Fibroblast of skin of right biceps (primary cell): ENCODE data around the gene GREB1L.
A peak's percentile ranks its signal among the peaks of the same experiment; 100 is the strongest.

Experiments used
- DNase-seq: peaks from one replicate; pipeline ENCODE4 v3.0.0-alpha.2; 2013

Gene GREB1L

DNA sequence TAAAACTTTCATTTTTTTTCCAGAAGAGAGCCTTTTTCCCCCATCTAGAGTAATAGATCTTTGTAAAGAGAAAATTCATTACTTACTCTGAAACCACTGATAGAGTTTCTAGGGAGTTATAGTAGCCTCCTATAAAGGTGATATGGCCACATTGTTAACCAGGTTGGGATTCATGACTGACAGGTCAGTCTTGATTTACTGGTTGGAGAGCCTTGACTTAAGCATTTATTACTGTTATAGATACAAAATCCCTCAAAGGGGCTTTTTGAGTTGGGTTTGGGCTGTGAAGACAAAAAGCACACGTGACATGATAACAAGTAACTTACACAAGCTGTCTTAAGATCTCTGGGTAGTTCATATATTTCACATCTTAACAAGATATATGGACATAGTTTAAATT is 141.0 kb downstream of the GREB1L start:
- DNase-seq = no peak

DNA sequence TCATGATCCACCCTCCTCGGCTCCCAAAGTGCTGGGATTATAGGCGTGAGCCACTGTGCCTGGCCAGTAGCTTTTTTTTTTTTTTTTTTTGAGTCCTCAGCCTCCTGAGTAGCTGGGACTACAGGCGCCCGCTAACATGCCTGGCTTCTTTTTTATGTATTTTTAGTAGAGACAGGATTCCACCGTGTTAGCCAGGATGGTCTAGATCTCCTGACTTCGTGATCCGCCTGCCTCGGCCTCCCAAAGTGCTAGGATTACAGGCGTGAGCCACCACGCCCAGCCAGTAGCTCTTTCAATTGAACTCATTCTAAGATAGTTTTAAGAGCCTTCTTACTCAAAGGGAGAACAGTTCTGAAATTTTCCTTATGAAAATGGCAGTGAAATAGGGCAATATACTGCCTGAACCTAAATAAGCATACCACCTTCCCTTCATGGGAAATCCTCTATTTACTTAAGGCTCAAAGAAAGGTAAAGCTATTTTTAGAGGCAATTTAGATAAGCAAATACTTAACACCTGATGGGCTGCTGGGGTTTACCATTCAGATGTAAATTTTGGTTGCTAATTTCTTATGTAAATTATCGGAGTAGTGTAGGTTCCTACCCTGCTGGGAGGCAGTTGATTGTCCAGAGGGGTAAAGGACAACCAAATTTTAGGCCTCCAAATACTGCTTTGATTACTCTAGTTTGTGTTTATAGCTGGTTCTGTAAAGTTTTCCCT is 144.7 kb downstream of the GREB1L start:
- DNase-seq = no peak

DNA sequence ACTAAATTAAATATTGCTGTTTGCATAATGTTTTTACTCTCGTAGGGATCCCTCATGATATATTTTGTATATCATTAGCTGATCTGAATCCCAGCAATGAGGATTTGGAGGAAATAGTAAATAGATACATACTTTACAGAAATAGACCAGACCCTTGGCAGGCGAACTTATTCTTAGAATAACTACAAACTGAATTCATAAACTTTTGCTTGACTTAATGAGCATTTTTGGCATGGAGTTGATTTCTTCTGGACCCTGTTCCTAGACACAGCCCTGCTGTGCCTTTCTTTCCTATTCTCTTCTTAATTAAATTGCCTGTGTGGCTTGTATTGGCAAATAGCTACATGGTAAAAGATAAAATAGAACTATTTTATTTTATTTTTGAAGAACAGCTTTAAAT is 145.9 kb downstream of the GREB1L start:
- no peak for DNase-seq

DNA sequence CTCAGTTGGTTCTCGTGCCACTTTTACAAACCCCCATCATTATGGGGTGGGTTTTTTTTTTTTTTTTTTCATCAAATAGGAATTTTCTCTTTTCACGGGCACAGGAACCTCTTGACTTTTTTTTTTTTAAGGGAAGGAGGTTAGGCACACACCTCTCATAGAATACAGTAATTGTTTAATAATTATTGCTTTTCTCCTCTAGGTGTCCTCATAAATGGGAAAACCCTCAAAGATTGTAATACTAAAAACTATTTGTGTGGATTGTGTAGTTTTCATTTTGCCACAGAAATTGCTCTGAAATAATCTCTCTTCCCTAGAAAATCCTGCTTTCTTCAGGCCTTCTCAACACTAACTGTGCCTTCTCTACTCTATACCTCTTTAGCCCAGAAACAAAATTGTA is 147.3 kb downstream of the GREB1L start:
- no peak for DNase-seq

DNA sequence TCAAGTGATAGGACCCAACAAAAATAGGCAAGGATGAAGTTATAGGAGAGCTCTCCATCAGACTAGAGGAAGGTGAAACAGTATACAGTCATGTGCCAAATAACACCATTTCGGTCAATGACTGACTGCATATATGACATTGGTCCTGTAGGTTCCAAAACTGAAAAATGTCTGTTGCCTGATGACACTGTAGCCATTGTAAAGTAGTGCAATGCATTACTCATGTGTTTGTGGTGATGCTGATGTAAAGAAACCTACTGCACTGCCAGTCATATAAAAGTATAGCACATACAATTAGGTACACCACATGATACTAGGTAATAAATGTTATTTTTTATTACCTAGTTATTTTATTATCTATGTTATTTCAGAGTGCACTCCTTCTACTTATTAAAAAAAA is 147.9 kb downstream of the GREB1L start:
- DNase-seq = no peak

DNA sequence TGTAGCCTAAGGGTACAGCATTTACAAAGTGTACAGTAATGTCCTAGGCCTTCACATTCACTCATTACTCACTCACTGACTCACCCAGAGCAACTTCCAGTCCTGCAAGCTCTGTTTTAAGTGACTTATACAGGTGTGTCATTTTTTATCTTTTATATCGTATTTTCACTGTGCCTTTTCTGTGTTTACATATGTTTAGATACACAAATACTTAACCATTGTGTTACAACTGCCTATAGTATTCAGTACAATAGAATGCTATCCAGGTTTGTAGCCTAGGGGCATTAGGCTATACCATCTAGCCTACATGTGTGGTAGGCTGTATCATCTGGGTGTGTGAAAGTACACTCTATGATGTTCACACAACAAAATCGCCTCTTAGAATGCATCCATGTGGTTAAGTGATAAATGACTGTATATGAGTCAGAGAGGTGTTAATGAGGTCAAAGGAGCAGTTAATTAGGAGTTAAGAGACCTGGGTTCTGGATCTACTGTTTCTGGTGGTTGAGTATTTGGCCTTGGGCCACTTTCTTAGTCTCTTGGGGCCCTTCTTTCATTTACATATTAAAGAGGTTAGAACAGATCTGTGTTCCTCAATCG is 149.1 kb downstream of the GREB1L start:
- DNase-seq = peak; percentile 58

DNA sequence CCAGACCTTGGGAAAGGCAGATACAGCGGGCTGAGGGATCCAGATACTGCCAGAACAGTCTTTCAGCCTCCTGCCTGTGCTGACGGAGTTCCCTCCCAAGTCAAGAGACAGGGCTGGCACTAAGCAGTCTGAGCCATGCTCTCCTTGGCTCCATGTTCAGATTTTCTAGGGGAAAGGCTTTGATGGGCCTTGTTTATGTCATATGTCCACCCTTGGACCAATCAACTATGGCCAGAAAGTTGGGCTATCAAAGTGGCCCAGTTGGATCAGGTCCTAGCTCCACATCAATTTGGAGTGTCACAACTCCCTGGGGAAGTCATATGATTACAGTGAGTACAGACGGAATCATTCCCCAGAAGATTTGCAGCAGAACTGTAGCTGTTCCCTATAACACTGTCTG is 152.0 kb downstream of the GREB1L start:
- no peak for DNase-seq

DNA sequence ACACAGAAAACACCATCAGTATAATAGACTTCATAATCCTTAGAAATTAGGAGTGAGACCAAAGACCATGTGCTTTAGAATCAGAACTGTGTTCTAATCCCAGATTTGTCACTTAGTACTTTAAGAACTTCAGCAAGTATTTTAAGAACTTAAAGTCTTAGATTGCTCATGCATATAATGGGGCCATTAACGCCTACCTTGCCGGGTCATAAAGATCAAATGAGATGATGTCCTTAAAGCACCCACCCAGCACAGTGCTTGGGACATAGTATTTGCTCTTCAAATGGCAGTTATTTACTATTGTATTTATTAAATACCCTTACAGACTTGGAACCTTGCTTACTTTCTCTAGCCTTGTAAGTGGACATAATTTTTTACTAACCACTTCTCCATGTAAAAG is 156.1 kb downstream of the GREB1L start:
- no peak for DNase-seq

DNA sequence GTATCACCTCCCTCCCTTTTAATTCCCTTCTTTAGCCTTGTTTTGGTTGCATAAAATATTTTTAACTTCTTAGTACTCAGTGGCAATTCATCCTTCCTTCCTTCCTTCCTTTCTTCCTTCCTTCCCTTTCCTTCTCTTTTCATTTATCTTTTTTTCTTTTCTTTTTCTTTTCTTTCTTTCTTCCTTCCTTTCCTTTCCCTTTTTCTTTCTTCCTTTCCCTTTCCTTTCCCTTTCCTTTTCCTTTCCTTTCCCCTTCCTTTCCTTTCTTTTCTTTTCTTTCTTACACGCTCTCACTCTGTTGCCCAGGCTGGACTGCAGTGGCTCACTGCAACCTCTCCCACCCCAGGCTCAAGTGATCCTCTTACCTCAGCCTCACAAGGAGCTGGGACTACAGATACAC is 160.2 kb downstream of the GREB1L start:
- DNase-seq = no peak

DNA sequence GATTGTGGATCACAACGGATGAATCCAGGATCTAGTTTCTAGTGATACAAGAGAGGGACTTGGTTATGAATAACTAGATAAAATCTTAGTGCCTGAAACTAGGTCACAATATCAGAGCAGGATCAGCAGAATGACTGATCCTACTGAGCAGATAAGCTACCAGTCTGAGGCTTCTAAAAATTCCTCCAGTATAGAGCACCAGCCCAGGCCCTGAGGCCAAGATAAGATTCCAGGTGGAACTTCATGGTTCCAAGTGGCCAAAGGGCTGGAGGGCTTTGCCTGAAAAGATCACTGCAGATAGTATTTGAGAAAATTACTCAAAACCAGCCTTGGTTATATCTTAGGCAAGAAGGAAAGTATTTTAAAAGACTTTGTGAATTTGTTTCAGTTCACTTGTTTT is 162.4 kb downstream of the GREB1L start:
- no peak for DNase-seq

DNA sequence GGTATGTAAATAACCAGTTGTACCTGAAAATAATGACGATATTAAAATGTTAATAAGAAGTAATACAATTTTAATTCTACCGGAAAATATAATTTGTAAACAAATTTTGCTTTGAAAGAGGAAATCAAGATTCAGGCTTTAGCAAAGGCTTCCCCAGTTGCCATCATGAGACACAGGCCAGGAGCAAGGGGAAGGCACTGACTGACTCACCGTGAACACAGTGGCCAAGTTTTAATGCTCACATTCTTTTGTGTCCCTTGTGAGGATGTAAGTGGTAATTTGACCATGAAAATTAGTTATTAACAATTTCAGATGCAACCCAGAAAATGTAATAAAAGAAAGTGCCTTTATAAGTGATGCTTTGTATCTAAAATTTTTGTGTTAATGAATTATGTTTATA is 164.1 kb downstream of the GREB1L start:
- peak; percentile 9 for DNase-seq

DNA sequence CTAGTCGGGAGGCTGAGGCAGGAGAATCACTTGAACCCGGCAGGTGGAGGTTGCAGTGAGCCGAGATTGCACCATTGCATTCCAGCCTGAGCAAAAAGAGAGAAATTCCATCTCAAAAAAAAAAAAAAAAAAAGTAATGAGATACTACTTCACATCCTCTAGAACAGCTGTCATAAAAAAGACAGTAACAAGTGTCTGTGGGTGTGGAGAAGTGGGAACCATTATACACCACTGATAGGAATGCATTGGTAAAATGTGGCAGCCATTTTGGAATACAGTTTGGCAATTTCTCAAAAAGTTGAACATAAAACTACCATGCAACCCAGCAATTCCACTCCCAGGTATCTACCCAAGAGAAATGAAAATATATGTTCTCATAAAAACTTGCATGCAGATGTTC is 166.6 kb downstream of the GREB1L start:
- no peak for DNase-seq

DNA sequence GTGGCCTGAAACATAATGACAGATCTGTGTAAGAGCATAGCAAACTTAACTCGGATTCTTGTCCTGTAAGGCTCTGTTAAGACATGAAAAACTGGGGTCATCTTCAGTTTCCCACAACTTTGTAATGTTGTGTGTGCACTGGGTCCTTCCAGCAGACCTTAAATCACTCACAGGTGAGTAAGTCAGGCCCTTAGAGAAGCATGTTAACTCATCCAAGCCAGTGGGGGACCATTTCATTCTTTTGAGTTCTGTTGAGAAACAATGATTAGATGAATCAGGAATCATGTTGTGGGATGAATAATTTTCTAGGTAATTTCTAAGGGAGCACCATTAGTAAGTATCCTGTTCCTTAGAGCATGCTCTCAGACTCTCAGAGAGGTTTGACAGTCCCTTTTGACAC is 191.4 kb downstream of the GREB1L start:
- DNase-seq = no peak

DNA sequence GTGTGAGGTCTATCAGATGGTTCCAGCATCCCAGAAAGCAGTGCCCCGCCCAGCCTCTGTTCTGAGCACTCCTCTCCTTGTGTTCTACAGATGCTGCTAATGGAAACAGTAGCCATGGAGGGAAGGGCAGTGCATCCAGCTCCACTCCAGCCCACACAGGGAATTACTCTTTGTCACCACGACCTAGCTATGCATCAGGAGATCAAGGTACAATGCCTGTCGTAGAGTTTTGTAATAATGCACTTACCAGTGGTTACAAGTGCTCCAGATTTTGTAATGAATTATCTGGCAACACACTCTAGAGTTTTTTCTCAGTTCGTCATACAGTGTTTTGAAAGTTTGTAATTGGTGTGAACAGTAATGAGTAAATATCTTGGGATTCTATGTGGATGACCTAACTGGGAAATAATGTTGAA is 197.4 kb downstream of the GREB1L start:
- peak; percentile 90 for DNase-seq

DNA sequence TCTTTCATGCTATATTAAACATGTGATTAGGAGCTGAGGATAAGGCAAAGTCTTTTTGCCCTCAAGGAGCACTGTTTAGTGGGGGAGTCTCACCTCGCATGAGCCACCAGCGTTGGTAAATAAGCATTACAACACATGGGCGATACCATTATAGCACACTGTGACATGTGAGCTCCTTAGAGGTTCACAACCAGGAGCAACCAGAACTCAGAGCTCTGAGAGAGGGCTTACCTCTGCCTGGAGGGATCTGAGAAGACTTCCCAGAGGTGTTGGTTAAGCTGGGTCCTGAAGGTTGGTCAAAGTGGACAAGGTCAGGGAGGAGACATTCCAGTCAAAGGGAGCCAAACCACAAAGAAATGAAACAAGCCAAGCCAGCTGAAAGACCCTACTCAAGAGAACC is 199.6 kb downstream of the GREB1L start:
- no peak for DNase-seq

DNA sequence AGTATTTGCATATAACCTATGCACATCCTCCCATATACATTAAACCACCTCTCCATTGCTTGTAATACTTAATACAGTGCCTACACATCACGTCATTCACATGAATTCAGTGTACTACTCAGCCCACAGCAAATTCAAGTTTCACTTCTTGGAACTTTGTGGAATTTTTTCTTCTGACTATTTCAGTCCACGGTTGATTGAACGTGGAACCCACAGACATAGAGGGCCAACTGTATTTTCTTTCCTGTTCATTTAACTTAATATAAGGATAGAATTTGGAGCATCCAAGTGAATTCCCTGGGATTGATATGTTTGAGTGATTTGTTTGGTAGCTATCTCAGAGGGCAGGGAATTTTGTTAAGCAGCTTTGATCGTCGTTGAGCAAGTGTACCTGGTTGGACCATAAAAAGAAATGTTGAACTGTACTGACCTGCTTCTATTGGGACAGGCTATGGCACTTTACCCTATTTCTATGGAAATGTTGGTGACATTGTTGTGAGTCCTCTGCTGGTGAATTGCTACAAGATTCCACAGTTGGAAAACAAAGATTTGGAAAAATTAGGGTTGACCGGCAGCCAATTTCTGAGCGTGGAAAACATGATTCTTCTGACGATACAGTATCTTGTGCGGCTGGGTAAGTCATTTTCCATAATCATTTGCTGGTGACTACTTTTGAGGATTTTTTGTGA is 201.9 kb downstream of the GREB1L start:
- no peak for DNase-seq

DNA sequence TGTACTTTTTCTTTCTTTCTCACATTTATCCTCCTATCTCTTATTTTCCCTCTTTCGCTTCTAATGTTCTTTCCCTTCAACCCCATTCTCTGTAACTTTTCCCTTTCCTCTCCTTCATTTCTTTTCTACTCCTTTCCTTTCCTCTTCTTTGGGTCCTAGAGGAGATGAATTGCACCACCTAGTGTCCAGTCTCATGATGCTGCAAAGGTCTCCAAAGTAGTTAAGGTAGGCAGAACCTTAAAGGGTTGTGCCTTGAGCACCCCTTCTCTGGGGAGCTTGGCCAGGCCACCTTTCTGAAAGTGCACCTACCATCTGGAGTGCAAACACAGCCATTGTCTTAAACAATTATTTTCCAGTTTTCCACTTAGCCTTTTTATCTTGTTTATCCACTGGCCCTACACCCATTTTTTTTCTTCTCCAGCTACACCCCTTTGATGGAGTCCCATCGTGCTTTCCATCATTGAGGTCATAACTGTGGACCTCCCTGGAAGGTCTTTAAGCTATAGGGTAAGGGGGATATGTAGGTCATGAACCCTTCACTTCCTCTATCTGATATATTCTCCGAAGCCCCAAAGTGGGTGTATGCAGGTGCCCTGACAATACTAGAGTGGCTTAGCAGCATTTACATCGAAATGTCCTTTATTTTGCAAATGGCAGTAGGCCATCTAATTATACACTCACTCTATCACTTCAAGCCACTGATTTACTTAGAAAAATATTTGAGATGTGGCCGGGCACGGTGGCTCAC is 202.6 kb downstream of the GREB1L start:
- peak; percentile 50 for DNase-seq

DNA sequence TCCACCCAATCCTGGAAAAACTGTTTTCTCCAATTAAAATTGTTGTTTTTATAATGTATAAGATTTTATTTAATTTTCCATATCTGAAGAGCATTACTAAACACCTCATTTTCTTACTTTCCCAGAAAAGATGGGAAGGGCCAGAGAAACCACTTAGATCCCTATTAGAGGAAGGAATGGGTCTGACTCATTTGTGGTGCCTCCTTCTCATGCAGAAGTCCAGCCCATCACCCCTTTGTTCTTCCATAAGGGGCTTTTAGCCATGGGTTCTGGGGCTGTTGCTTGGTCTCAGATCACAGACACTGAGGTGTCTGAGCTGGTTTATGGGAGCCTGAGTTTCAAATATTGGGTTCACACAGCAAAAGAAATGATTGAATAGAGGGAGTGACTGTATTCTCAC is 206.3 kb downstream of the GREB1L start:
- peak; percentile 14 for DNase-seq

DNA sequence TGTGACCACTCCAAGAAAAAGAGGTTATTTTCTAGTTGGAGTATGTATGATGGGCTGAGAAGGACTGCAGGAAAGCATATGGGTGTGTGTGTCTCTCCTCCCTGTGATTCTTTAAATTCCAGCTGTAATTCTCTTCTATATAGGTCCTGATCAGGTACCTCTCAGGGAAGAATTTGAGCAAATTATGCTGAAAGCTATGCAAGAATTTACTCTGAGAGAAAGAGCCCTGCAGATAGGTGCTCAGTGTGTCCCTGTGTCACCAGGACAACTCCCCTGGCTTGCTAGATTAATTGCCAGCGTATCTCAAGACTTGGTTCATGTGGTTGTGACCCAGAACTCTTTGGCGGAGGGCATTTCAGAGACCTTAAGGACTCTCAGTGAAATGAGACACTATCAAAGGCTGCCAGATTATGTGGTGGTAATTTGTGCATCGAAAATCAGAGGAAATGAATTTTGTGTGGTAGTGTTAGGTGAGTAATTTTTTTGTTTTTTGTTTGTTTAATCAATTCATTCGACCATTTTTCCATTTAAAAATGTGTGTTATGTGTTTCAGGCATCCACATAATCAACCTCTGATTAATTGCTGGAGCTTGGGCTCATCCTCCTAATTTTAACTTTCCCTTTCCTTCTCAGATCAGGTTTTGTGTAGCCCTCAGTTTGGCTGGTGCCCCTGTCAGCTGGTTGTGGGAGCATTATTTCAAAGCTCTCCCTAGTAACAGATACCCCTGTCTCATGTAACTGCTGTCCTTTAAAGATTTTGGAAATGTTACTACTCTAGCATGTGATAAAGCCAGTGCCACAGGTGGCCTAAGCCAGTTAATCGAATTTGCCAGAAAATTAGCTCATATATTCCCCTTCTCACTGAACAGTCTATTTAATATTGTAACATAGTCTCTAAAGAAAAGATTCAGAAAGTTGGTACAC is 207.6 kb downstream of the GREB1L start:
- DNase-seq = no peak

DNA sequence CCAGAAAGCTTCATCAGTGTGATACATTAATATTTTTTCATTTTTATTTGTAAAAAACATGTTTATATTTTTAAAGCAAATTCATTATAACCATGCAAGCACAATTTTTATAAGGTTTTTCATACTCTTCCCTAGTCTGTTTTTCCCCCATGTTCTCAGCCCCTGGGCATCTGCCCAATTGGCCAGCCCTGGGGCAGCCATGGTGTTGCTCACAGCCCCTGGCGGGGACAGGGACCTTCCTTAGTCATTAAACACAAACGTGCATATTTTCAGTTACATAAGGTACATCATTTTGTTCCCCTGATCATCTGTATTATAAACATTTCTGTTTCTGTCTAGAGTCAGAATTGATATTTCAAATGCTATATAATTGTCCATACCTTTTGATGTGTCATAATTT is 208.5 kb downstream of the GREB1L start:
- DNase-seq = no peak

DNA sequence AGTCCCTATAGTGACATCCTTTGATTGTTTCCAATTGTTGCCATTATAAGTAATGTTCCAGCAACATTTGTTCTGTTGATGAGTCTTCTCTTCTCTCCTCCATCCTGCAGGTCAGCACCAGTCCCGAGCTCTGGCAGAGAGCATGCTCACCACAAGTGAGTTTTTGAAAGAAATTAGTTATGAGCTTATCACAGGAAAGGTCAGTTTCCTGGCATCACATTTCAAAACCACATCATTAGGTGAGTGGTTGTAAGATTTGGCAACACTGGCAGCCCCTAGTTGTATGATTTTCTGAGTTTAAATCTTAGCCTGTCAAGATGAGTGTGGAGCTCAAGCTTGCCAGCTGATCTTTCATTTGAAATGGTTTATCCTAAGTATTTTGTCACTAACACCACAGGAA is 208.9 kb downstream of the GREB1L start:
- no peak for DNase-seq

DNA sequence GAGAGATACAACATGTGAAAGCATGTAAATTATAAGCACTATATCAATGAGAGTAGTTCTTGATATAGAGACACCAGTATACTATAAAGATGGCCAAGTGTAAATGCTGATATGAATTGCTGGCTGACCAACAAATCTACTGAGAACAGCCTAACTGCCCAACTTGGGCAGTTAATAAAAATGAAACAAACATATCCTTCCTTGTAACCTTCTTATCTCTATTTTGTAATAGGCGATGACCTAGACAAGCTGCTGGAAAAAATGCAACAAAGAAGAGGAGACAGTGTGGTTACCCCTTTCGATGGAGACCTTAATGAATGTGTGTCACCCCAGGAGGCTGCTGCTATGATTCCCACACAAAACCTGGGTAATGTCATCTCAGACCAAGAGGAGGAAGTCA is 209.8 kb downstream of the GREB1L start:
- no peak for DNase-seq
